ENCODE data around the gene TOP2B.

DNA sequence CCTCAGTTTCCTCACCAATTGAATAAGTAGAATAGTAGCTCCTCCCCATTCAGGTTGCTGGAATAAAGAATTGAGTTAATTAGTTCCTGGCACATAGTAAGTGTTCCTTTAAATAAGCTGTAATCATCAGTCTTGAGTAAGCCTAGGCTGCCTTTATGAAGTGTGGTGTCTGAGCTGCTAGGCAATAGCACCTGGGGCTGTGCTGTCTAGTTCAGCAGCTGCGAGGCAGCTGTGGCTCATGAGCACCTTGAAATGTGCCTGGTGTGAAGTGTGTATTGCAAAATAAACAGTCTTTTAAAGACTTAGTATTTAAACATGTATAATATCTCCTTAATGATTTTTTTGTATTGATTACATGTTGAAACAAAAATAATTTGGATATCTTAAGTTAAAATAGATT is 77.6 kb downstream of the TOP2B start:
- TF ChIP-seq ARNT (IDR thresholded peaks at IDR 0.05) (no peak), ELF4 (IDR thresholded peaks at IDR 0.05) (no peak), FOXM1 (IDR thresholded peaks at IDR 0.05; ENCODE audit: borderline replicate concordance) (no peak), SUZ12 (IDR thresholded peaks at IDR 0.05) (no peak), SP1 (IDR thresholded peaks at IDR 0.05) (no peak), HDGF (IDR thresholded peaks at IDR 0.05; ENCODE audit: borderline replicate concordance) (no peak)
- TF ChIP-seq, protein P1, sequence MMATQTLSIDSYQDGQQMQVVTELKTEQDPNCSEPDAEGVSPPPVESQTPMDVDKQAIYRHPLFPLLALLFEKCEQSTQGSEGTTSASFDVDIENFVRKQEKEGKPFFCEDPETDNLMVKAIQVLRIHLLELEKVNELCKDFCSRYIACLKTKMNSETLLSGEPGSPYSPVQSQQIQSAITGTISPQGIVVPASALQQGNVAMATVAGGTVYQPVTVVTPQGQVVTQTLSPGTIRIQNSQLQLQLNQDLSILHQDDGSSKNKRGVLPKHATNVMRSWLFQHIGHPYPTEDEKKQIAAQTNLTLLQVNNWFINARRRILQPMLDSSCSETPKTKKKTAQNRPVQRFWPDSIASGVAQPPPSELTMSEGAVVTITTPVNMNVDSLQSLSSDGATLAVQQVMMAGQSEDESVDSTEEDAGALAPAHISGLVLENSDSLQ (IDR thresholded peaks at IDR 0.05): no peak
